Loucy (cell line): ENCODE data around the gene MOCOS.

Experiments
- EZH2phosphoT487 ChIP-seq: fragments of 200-600 bp; IDR thresholded peaks from 2 replicates; pipeline ENCODE4 v1.6.1; 2018; ENCODE audit warnings: antibody characterized with exemption, mild to moderate bottlenecking, moderate library complexity, borderline replicate concordance
- TF ChIP-seq, protein P1 (sequence below): fragments of 200-600 bp; sonication (generic); conservative IDR thresholded peaks from 2 replicates; pipeline ENCODE4 v1.5.1; 2014; ENCODE audit warnings: mild to moderate bottlenecking, antibody characterized with exemption, low read length

DNA sequence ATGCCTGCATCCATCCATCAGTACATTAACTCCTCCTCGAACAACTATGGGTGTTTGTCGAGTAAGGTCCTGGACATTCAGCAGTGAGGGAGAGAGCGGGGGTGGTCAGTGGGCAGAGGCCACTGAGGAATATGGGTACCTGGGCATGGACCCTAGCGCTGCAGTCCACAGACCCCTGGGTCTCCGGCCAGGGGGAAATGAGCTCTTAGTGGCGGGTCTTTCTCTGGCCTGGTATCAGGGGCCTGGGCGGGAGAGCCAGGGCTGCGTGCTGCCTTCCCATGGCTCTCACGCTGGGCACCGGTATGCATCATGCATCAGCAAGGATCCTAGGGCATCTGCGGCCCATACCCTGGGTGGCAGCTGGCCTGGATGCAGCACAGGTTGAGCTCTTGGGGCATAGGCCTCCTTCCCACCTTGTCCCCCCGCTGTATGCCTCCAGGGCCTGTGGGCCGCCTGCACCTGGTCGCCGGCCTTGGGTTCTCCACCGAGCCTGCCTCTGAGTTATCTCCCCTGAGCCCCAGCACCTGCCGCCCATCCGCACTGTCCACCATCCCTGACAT lies 1.3 kb upstream of the MOCOS start:
- TF ChIP-seq, protein P1, sequence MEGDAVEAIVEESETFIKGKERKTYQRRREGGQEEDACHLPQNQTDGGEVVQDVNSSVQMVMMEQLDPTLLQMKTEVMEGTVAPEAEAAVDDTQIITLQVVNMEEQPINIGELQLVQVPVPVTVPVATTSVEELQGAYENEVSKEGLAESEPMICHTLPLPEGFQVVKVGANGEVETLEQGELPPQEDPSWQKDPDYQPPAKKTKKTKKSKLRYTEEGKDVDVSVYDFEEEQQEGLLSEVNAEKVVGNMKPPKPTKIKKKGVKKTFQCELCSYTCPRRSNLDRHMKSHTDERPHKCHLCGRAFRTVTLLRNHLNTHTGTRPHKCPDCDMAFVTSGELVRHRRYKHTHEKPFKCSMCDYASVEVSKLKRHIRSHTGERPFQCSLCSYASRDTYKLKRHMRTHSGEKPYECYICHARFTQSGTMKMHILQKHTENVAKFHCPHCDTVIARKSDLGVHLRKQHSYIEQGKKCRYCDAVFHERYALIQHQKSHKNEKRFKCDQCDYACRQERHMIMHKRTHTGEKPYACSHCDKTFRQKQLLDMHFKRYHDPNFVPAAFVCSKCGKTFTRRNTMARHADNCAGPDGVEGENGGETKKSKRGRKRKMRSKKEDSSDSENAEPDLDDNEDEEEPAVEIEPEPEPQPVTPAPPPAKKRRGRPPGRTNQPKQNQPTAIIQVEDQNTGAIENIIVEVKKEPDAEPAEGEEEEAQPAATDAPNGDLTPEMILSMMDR = no peak
- no peak for TF ChIP-seq EZH2phosphoT487
